ENCODE measurements around the gene PRKN. TPM values are rescaled to one million over a fixed set of nuclear protein-coding genes. Genes with fewer than 3 reads are reported as not detected.

PRKN gene
- total and polyA plus RNA-seq, 2 donors (not counting 3 experiments of a cell fraction or from before 2014, with no cell fraction given): 0.06 TPM; not detected in 1

- H3K9me3 ChIP-seq (replicated peaks; ENCODE audit: control insufficient read depth, insufficient read depth, low read length): no peaks in the 10 kb centered on the region
- BruUV-seq (replicated peaks): no TSS peak
- no peak for DNase-seq (ENCODE audit: low read depth, low spot score)
- dilution Hi-C loops (cut with MboI; ENCODE audit: extremely low pct_ligation_motif_present, low sequenced_read_pairs): no loop called here
- ChIA-PET POLR2A (no interaction called here), CTCF (no interaction called here)
- no peak overlapping the region for H3K9ac ChIP-seq (replicated peaks; ENCODE audit: extremely low read depth, insufficient read depth, low read length)
- H3K4me1 ChIP-seq (ENCODE audit: control insufficient read depth, extremely low read depth, insufficient read depth, low read length): no peaks in the 10 kb centered on the region
- intact Hi-C loops (cut with micrococcal nuclease): no loop called here
- no peak overlapping the region for H3K4me3 ChIP-seq (replicated peaks in 1 of 3; ENCODE audit: insufficient read depth in 1 of 3, low read depth in 1 of 3, low read length in 3 of 3)
- H3K36me3 ChIP-seq (ENCODE audit: control insufficient read depth in 2 of 2, extremely low read depth in 1 of 2, insufficient read depth in 2 of 2, low read length in 2 of 2): no peaks in the 10 kb centered on the region
- H3K9me1 ChIP-seq (replicated peaks; ENCODE audit: control insufficient read depth, extremely low read depth, insufficient read depth, low read length): no peaks in the 10 kb centered on the region
- no peak overlapping the region for H3K27ac ChIP-seq (ENCODE audit: insufficient read depth, low read depth, low read length)
- TF ChIP-seq, protein P1, sequence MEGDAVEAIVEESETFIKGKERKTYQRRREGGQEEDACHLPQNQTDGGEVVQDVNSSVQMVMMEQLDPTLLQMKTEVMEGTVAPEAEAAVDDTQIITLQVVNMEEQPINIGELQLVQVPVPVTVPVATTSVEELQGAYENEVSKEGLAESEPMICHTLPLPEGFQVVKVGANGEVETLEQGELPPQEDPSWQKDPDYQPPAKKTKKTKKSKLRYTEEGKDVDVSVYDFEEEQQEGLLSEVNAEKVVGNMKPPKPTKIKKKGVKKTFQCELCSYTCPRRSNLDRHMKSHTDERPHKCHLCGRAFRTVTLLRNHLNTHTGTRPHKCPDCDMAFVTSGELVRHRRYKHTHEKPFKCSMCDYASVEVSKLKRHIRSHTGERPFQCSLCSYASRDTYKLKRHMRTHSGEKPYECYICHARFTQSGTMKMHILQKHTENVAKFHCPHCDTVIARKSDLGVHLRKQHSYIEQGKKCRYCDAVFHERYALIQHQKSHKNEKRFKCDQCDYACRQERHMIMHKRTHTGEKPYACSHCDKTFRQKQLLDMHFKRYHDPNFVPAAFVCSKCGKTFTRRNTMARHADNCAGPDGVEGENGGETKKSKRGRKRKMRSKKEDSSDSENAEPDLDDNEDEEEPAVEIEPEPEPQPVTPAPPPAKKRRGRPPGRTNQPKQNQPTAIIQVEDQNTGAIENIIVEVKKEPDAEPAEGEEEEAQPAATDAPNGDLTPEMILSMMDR (IDR thresholded peaks at IDR 0.05; ENCODE audit: extremely low read depth in 1 of 2, insufficient read depth in 1 of 2, low read depth in 1 of 2, low read length in 2 of 2): no peak
- no peak for TF ChIP-seq EZH2 (IDR thresholded peaks at IDR 0.05; ENCODE audit: borderline replicate concordance, low read depth, low read length, severe bottlenecking)
- no peak for TF ChIP-seq MYC (IDR thresholded peaks at IDR 0.05; ENCODE audit: low read depth, low read length)
- no peak for TF ChIP-seq JUN (IDR thresholded peaks at IDR 0.05; ENCODE audit: borderline replicate concordance, insufficient read depth, insufficient read length, low read depth)
- no peak for TF ChIP-seq FOS (IDR thresholded peaks at IDR 0.05; ENCODE audit: borderline replicate concordance, insufficient read depth, low read length)
- TF ChIP-seq POLR2A (IDR thresholded peaks at IDR 0.05; ENCODE audit: low read depth, low read length): no peak
- TF ChIP-seq GATA2 (IDR thresholded peaks at IDR 0.05; ENCODE audit: insufficient read depth, insufficient read length, low read depth, low read length): no peak
- TF ChIP-seq, protein P2, sequence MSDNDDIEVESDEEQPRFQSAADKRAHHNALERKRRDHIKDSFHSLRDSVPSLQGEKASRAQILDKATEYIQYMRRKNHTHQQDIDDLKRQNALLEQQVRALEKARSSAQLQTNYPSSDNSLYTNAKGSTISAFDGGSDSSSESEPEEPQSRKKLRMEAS (IDR thresholded peaks at IDR 0.05; ENCODE audit: insufficient read depth, insufficient read length): no peak
- TF ChIP-seq POLR2AphosphoS5 (IDR thresholded peaks at IDR 0.05; ENCODE audit: insufficient read depth, low read depth, low read length): no peak
- H2AFZ ChIP-seq (ENCODE audit: low read depth, low read length): no peak overlapping the region
- H4K20me1 ChIP-seq (replicated peaks; ENCODE audit: control insufficient read depth, extremely low read depth, insufficient read depth, low read length): no peaks in the 10 kb centered on the region
- no peaks in the 10 kb centered on the region for H3K79me2 ChIP-seq (ENCODE audit: control insufficient read depth, insufficient read depth, low read length)
- FAIRE-seq: no peak
- H3K27me3 ChIP-seq (ENCODE audit: control insufficient read depth in 2 of 2, insufficient read depth in 2 of 2, low read length in 2 of 2): no peaks in the 10 kb centered on the region
- no peak overlapping the region for H3K4me2 ChIP-seq (ENCODE audit: insufficient read depth, low read length)
Measured at GRCh38 chr6:162441991-162442390, 285.6 kb downstream of the PRKN start.

Measured in endothelial cell of umbilical vein (primary cell).